ENCODE results near the gene OR6Q1. TPM values are rescaled to one million over a fixed set of nuclear protein-coding genes. Genes with fewer than 3 reads are reported as not detected.
"Not testable (repeated sequence)": the region's sequence is repeated elsewhere in the genome, so short reads cannot be mapped to it uniquely, and the experiment has no call there.

OR6Q1 gene, protein sequence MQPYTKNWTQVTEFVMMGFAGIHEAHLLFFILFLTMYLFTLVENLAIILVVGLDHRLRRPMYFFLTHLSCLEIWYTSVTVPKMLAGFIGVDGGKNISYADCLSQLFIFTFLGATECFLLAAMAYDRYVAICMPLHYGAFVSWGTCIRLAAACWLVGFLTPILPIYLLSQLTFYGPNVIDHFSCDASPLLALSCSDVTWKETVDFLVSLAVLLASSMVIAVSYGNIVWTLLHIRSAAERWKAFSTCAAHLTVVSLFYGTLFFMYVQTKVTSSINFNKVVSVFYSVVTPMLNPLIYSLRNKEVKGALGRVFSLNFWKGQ
- not detected for total RNA-seq
- long read RNA-seq, result 0 reads

DNA sequence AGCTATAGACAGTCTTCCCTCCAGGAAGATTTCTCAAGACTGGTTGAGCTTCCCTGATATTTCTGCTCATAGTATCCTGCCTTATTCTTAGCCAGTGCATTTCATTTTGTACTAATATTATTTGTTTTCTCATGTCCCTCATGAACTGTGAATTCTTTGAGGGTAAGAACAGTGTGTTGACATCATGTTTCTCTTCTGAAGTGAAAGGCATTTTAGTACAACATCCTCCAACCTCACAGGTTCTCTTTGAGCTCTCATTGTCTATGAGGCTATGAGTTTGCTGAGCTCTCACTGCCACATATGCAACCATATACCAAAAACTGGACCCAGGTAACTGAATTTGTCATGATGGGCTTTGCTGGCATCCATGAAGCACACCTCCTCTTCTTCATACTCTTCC lies at the start of gene OR6Q1:
OR6Q1 (plus strand) TSS at position 301 of the 400 bp plus-strand sequence; CDS start at position 301, 0 bp downstream.
- no peaks in the 10 kb centered on the region for H3K9me3 ChIP-seq
- no peaks in the 10 kb centered on the region for H3K4me1 ChIP-seq
- DNase-seq, result no peak
- intact Hi-C loops (cut with DNase I), result no loop called here
- no peaks in the 10 kb centered on the region for H3K36me3 ChIP-seq
- ATAC-seq, result no peak
- H3K27ac ChIP-seq, result peak within 1 kb of the TSS; percentile 23 to 32 (median 27)
- TF ChIP-seq, protein P1, sequence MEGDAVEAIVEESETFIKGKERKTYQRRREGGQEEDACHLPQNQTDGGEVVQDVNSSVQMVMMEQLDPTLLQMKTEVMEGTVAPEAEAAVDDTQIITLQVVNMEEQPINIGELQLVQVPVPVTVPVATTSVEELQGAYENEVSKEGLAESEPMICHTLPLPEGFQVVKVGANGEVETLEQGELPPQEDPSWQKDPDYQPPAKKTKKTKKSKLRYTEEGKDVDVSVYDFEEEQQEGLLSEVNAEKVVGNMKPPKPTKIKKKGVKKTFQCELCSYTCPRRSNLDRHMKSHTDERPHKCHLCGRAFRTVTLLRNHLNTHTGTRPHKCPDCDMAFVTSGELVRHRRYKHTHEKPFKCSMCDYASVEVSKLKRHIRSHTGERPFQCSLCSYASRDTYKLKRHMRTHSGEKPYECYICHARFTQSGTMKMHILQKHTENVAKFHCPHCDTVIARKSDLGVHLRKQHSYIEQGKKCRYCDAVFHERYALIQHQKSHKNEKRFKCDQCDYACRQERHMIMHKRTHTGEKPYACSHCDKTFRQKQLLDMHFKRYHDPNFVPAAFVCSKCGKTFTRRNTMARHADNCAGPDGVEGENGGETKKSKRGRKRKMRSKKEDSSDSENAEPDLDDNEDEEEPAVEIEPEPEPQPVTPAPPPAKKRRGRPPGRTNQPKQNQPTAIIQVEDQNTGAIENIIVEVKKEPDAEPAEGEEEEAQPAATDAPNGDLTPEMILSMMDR (IDR thresholded peaks at IDR 0.05), result no peak
- TF ChIP-seq POLR2A (IDR thresholded peaks at IDR 0.05), result no peak
- H3K4me3 ChIP-seq, result no peak within 1 kb of the TSS
- H3K27me3 ChIP-seq, result no peaks in the 10 kb centered on the region

DNA sequence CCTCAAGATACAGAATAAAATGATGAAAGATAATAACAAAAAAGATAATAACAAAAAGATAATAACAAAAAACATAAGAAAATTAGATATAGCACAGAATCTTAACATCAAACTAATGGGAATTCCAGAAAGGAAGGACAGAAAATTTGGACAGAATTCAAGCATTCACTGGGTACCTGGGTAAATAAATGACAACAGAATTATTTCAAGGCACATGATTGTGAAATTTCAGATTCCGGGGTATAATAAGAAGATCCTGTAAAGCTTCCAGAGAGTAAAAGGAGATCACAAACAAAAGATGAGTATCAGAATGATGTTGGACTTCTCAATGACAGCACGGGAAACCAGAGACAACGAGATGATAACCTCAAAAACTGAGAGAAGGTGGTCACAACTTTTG lies 49.2 kb upstream of the OR6Q1 start:
- no peak for ATAC-seq
- H3K27ac ChIP-seq, result no peak overlapping the region
- DNase-seq, result no peak
- H3K4me3 ChIP-seq, result no peak overlapping the region
- no peaks in the 10 kb centered on the region for H3K27me3 ChIP-seq
- H3K4me1 ChIP-seq, result no peaks in the 10 kb centered on the region
- no peaks in the 10 kb centered on the region for H3K36me3 ChIP-seq
- H3K9me3 ChIP-seq, result no peaks in the 10 kb centered on the region
- intact Hi-C loops (cut with DNase I), result no loop called here
- TF ChIP-seq, protein P1 (IDR thresholded peaks at IDR 0.05), result no peak
- no peak for TF ChIP-seq POLR2A (IDR thresholded peaks at IDR 0.05)
- 54% methylated on average over 3 of the region's 3 CpGs for WGBS (ENCODE audit: insufficient coverage, low coverage, low lambda C conversion rate, missing lambda C conversion rate)

DNA sequence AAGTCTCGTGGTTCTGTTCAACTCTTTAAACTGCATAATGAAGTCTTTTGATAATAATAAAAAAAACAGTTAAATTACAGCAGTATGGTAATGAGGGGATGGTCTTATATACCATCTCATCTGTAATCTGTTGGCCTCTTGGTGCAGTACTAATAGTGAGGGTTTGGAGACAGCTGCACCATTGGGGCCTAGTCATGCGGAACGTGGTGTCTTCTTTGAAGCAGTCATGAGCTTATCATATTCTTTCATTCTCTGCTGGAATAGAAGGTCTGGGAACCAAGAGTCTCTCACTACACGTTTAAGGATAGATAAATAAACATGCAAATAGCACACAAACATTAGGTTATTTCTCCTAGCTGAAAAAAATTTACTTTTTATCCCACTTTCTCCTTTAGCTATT lies 48.0 kb upstream of the OR6Q1 start:
- no peak for TF ChIP-seq POLR2A (IDR thresholded peaks at IDR 0.05)
- TF ChIP-seq, protein P1 (IDR thresholded peaks at IDR 0.05), result no peak
- Histone ChIP-seq H3K4me1 (no peaks in the 10 kb centered on the region), H3K27ac (no peak overlapping the region), H3K4me3 (no peak overlapping the region), H3K36me3 (no peaks in the 10 kb centered on the region), H3K9me3 (no peaks in the 10 kb centered on the region), H3K27me3 (no peaks in the 10 kb centered on the region)
- no peak for ATAC-seq
- intact Hi-C loops (cut with DNase I), result no loop called here
- 72% methylated on average over 4 of the region's 4 CpGs for WGBS (ENCODE audit: insufficient coverage, low coverage, low lambda C conversion rate, missing lambda C conversion rate)
- DNase-seq, result no peak

DNA sequence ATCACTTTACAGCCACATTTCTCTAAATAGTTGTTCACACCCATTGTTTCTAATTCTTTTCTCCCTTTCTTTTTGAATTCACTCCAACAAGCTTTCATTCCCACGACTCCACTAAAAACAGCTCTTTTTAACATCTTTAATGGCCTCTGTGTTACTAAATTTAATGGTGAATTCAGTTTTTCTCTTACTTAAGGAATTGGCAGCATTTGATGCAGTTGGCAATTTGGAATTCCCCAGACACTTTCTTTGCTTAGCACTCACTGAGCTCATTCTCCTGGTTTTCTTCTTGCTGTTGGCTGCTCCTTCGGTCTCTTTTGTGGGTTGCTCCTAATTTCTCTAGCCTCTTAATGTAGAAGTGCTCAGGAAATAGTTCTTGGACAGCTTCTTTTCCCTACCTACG lies 47.6 kb upstream of the OR6Q1 start:
- H3K4me3 ChIP-seq, result no peak overlapping the region
- H3K9me3 ChIP-seq, result no peaks in the 10 kb centered on the region
- intact Hi-C loops (cut with DNase I), result no loop called here
- H3K27ac ChIP-seq, result no peak overlapping the region
- no peak for DNase-seq
- H3K27me3 ChIP-seq, result no peaks in the 10 kb centered on the region
- ATAC-seq, result no peak
- H3K4me1 ChIP-seq, result no peaks in the 10 kb centered on the region
- no peaks in the 10 kb centered on the region for H3K36me3 ChIP-seq
- WGBS (ENCODE audit: insufficient coverage, low coverage, low lambda C conversion rate, missing lambda C conversion rate), result 50% methylated on average over 3 of the region's 3 CpGs
- TF ChIP-seq, protein P1 (IDR thresholded peaks at IDR 0.05), result no peak
- TF ChIP-seq POLR2A (IDR thresholded peaks at IDR 0.05), result no peak

DNA sequence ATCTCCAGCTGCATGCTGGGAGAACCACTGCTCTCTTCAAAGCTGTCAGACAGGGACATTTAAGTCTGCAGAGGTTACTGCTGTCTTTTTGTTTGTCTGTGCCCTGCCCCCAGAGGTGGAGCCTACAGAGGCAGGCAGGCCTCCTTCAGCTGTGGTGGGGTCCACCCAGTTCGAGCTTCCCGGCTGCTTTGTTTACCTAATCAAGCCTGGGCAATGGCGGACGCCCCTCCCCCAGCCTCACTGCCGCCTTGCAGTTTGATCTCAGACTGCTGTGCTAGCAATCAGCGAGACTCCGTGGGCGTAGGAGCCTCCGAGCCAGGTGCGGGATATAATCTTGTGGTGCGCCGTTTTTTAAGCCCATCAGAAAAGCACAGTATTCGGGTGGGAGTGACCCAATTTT lies 31.2 kb upstream of the OR6Q1 start:
- H3K27ac ChIP-seq; intact Hi-C loops (cut with DNase I); H3K9me3 ChIP-seq; H3K27me3 ChIP-seq; H3K4me3 ChIP-seq; DNase-seq; H3K4me1 ChIP-seq; H3K36me3 ChIP-seq; ATAC-seq: not testable (repeated sequence)
- no CpG with 5 or more reads among the region's 13 CpGs for WGBS (ENCODE audit: insufficient coverage, low coverage, low lambda C conversion rate, missing lambda C conversion rate)

DNA sequence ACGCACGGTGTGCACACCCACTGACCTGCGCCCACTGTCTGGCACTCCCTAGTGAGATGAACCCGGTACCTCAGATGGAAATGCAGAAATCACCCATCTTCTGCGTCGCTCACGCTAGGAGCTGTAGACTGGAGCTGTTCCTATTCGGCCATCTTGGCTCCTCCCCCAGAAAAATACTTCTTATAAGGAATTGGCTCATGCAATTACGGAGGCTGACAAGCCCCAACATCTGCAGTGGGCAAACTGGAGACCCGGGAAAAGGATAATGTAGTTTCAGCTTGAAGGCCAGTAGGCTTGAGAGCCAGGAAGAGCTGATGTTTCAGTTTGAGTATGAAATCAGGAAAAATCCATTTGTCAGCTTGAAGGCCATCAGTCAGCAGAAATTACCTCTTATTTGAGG lies 30.7 kb upstream of the OR6Q1 start:
- H3K36me3 ChIP-seq; H3K9me3 ChIP-seq; ATAC-seq; H3K4me1 ChIP-seq; H3K4me3 ChIP-seq; H3K27ac ChIP-seq; intact Hi-C loops (cut with DNase I); DNase-seq; H3K27me3 ChIP-seq: not testable (repeated sequence)
- WGBS (ENCODE audit: insufficient coverage, low coverage, low lambda C conversion rate, missing lambda C conversion rate), result 100% methylated on average over 1 of the region's 10 CpGs
